Liver (tissue), 3 donors: ENCODE measurements around the gene DDX1.

Source experiments
- CTCF ChIP-seq: fragments of 150-350 bp; IDR thresholded peaks from 2 replicates; pipeline ENCODE4 v1.5.1; 2017; ENCODE audit warnings: improper control_type of control experiment, low read depth, low read length; ENCODE audit not compliant: missing input control
- EGR1 ChIP-seq, 2 donors: IDR thresholded peaks; 2 replicates each; pipeline ENCODE4 v1.6.1; 2016 to 2018; ENCODE audit warnings: antibody characterized with exemption in 2 of 2, low read depth in 2 of 2
- GABPA ChIP-seq, 2 donors: IDR thresholded peaks in 1 of 2; conservative IDR thresholded peaks in 1 of 2; 2 replicates each; pipeline ENCODE4 v1.6.1; 2016; ENCODE audit warnings: antibody characterized with exemption in 2 of 2, mild to moderate bottlenecking in 1 of 2, moderate library complexity in 1 of 2
- HNF4G ChIP-seq: IDR thresholded peaks from 2 replicates; pipeline ENCODE4 v1.6.1; 2016; ENCODE audit warnings: antibody characterized with exemption
- MAX ChIP-seq: IDR thresholded peaks from 2 replicates; pipeline ENCODE4 v1.6.1; 2016; ENCODE audit warnings: antibody characterized with exemption
- RAD21 ChIP-seq, 2 donors: IDR thresholded peaks; 2 replicates each; pipeline ENCODE4 v1.6.1; 2016; ENCODE audit warnings: antibody characterized with exemption in 2 of 2, mild to moderate bottlenecking in 2 of 2
- REST ChIP-seq: IDR thresholded peaks from 2 replicates; pipeline ENCODE4 v1.6.1; 2016; ENCODE audit warnings: antibody characterized with exemption, mild to moderate bottlenecking
- SP1 ChIP-seq: IDR thresholded peaks from 2 replicates; pipeline ENCODE4 v1.6.1; 2018; ENCODE audit warnings: antibody characterized with exemption, mild to moderate bottlenecking
- TAF1 ChIP-seq: conservative IDR thresholded peaks from 2 replicates; pipeline ENCODE4 v1.6.1; 2016; ENCODE audit warnings: antibody characterized with exemption, mild to moderate bottlenecking
- ZBTB33 ChIP-seq: IDR thresholded peaks from 2 replicates; pipeline ENCODE4 v1.6.1; 2016; ENCODE audit warnings: antibody characterized with exemption
- donor health status: healthy.
- donor health status: healthy.

- TF ChIP-seq CTCF (no peak), ZBTB33 (no peak), MAX (no peak), SP1 (no peak), GABPA (IDR thresholded peaks at IDR 0.05 in 1 of 2, conservative IDR thresholded peaks at IDR 0.05 in 1 of 2) (no peak), RAD21 (IDR thresholded peaks at IDR 0.05) (no peak), EGR1 (IDR thresholded peaks at IDR 0.05; ENCODE audit: low read depth in 2 of 2) (no peak), HNF4G (no peak), TAF1 (no peak), REST (no peak)
Measured at GRCh38 chr2:15668611-15669305, 77.1 kb downstream of the DDX1 start.
